AG08395 (cell line): ENCODE data around the gene ZNF407.
"Not testable (repeated sequence)": the region's sequence is repeated elsewhere in the genome, so short reads cannot be mapped to it uniquely, and the experiment has no call there.

Experiments used
- DNase-seq: peaks from one replicate; pipeline ENCODE4 v3.0.0; 2012; ENCODE audit warnings: mixed read lengths, low spot score

Gene ZNF407

GRCh38 chr18:75072672-75073371 is 475.2 kb downstream of the ZNF407 start:
- DNase-seq = no peak

- DNase-seq = no peak
Measured at GRCh38 chr18:75073654-75074053, 476.0 kb downstream of the ZNF407 start.

GRCh38 chr18:75074196-75075015 is 476.7 kb downstream of the ZNF407 start:
- no peak for DNase-seq

GRCh38 chr18:75075016-75075305 is 477.3 kb downstream of the ZNF407 start:
- no peak for DNase-seq

- no peak for DNase-seq
Measured at GRCh38 chr18:75075429-75075841, 477.8 kb downstream of the ZNF407 start.

- no peak for DNase-seq
Measured at GRCh38 chr18:75076286-75076685, 478.6 kb downstream of the ZNF407 start.

- no peak for DNase-seq
Measured at GRCh38 chr18:75081486-75081885, 483.8 kb downstream of the ZNF407 start.

- no peak for DNase-seq
Measured at GRCh38 chr18:75083131-75083530, 485.5 kb downstream of the ZNF407 start.

- no peak for DNase-seq
Measured at GRCh38 chr18:75083761-75084160, 486.1 kb downstream of the ZNF407 start.

GRCh38 chr18:75085676-75086075 is 488.0 kb downstream of the ZNF407 start:
- not testable (repeated sequence) for DNase-seq

- no peak for DNase-seq
Measured at GRCh38 chr18:75086494-75087034, 488.9 kb downstream of the ZNF407 start.

GRCh38 chr18:75087119-75088020 is 489.7 kb downstream of the ZNF407 start:
- DNase-seq = no peak

- DNase-seq = no peak
Measured at GRCh38 chr18:75088021-75088506, 490.4 kb downstream of the ZNF407 start.

GRCh38 chr18:75088622-75089211 is 491.0 kb downstream of the ZNF407 start:
- no peak for DNase-seq

- DNase-seq = no peak
Measured at GRCh38 chr18:75089748-75090327, 492.2 kb downstream of the ZNF407 start.

GRCh38 chr18:75090336-75090735 is 492.7 kb downstream of the ZNF407 start:
- no peak for DNase-seq

- DNase-seq = no peak
Measured at GRCh38 chr18:75097491-75098225, 500.0 kb downstream of the ZNF407 start.

GRCh38 chr18:75100832-75101630 is 503.4 kb downstream of the ZNF407 start:
- no peak for DNase-seq

GRCh38 chr18:75101916-75102315 is 504.2 kb downstream of the ZNF407 start:
- no peak for DNase-seq

- not testable (repeated sequence) for DNase-seq
Measured at GRCh38 chr18:75104029-75104428, 506.4 kb downstream of the ZNF407 start.
